Measurements from ENCODE around the gene MTERF4. TPM values are rescaled to one million over a fixed set of nuclear protein-coding genes. Genes with fewer than 3 reads are reported as not detected.

Gene MTERF4
- total and polyA plus RNA-seq, 11 donors = 16.4 to 29.1 (median 23.0) TPM

GRCh38 chr2:241146286-241146685 lies 44.2 kb upstream of the MTERF4 start:
- no peak for DNase-seq
- H3K36me3 ChIP-seq = no peaks in the 10 kb centered on the region
- no peak overlapping the region for H3K27ac ChIP-seq
- peaks cover 0 to 22% (median 10%) of the 10 kb centered on the region in 12 donors for H3K4me1 ChIP-seq
- 78 to 91% (median 80%) methylated on average over 4 of the region's 4 CpGs for WGBS, 4 donors
- no peak for TF ChIP-seq POLR2A (IDR thresholded peaks at IDR 0.05)
- TF ChIP-seq, protein P1, sequence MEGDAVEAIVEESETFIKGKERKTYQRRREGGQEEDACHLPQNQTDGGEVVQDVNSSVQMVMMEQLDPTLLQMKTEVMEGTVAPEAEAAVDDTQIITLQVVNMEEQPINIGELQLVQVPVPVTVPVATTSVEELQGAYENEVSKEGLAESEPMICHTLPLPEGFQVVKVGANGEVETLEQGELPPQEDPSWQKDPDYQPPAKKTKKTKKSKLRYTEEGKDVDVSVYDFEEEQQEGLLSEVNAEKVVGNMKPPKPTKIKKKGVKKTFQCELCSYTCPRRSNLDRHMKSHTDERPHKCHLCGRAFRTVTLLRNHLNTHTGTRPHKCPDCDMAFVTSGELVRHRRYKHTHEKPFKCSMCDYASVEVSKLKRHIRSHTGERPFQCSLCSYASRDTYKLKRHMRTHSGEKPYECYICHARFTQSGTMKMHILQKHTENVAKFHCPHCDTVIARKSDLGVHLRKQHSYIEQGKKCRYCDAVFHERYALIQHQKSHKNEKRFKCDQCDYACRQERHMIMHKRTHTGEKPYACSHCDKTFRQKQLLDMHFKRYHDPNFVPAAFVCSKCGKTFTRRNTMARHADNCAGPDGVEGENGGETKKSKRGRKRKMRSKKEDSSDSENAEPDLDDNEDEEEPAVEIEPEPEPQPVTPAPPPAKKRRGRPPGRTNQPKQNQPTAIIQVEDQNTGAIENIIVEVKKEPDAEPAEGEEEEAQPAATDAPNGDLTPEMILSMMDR (IDR thresholded peaks at IDR 0.05) = no peak
- no peak overlapping the region for H3K4me3 ChIP-seq
- no peaks in the 10 kb centered on the region for H3K9me3 ChIP-seq
- no peaks in the 10 kb centered on the region for H3K27me3 ChIP-seq
- intact Hi-C loops (cut with DNase I) = loop anchor here in 2 of 10 donors (5.0 kb wide), 1 partner anchor 39 kb away; no protein-coding TSS in a partner anchor
- no peak for ATAC-seq

- no peak overlapping the region for H3K4me3 ChIP-seq
- intact Hi-C loops (cut with DNase I) = no loop called here
- H3K9me3 ChIP-seq = no peaks in the 10 kb centered on the region
- H3K36me3 ChIP-seq = peaks cover 0 to 8% (median 0%) of the 10 kb centered on the region in 9 donors
- TF ChIP-seq, protein P1 (IDR thresholded peaks at IDR 0.05) = no peak
- no peak for TF ChIP-seq POLR2A (IDR thresholded peaks at IDR 0.05)
- H3K27ac ChIP-seq = no peak overlapping the region
- no peak for DNase-seq
- no peaks in the 10 kb centered on the region for H3K4me1 ChIP-seq
- WGBS, 4 donors = 90 to 94% (median 92%) methylated on average over 9 of the region's 9 CpGs
- no peaks in the 10 kb centered on the region for H3K27me3 ChIP-seq
- no peak for ATAC-seq
Observed at GRCh38 chr2:241142593-241142992, 40.5 kb upstream of the MTERF4 start.

DNA sequence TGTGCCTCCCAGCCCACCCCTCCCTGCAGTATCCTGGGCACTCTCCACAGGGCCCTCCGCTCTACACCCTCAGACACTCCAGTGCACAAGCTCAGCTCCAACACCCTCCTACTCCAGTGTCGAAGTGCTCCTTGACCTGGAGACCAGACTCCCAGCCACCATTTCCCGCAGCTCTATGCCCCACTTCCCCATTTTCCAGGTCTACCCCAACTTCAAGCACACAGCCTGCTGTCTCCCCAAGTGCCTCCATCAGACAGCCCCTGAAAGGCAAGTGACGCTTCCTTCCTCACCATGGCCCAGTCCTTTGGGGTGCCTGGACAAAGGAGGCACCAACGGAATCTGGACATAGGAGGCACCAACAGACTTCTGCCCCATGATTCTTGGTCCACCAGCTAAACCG lies 40.0 kb upstream of the MTERF4 start:
- Histone ChIP-seq H3K4me1 (no peaks in the 10 kb centered on the region), H3K4me3 (no peak overlapping the region), H3K9me3 (no peaks in the 10 kb centered on the region), H3K36me3 (peaks cover 0 to 9% (median 0%) of the 10 kb centered on the region in 9 donors), H3K27ac (no peak overlapping the region), H3K27me3 (no peaks in the 10 kb centered on the region)
- WGBS, 4 donors = 95 to 98% (median 96%) methylated on average over 6 of the region's 6 CpGs
- DNase-seq = no peak
- no peak for TF ChIP-seq POLR2A (IDR thresholded peaks at IDR 0.05)
- TF ChIP-seq, protein P1 (IDR thresholded peaks at IDR 0.05) = no peak
- no peak for ATAC-seq
- intact Hi-C loops (cut with DNase I) = no loop called here

DNA sequence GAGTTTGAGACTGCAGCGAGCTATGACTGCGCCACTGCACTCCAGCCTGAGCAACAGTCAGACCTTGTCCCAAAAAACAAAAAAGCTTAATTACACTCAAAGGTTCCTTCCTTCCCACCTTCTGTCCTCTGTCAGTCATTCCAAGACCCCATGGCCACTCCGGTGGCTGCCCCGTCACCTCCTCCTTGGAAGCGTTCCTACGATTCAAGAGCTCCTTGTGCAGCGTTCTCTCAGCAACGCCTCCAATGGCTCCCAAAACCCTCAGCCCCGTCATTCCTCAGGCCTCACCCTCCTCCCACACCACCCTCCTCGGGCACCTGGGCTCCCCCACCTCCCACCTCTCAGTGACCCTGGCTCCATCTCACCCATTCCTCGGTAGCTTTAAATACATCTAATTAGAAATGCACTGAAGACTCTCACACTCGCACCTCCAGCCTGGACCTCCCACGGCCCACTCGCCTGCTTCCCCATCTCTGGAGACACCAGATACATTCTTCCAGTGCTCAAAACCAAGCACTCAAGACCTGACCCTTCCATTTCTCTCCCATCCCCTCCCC lies 39.2 kb upstream of the MTERF4 start:
- DNase-seq = no peak
- Histone ChIP-seq H3K4me1 (no peaks in the 10 kb centered on the region), H3K4me3 (no peak overlapping the region), H3K27ac (no peak overlapping the region), H3K9me3 (no peaks in the 10 kb centered on the region), H3K36me3 (peaks cover 0 to 12% (median 0%) of the 10 kb centered on the region in 9 donors), H3K27me3 (no peaks in the 10 kb centered on the region)
- ATAC-seq = no peak
- intact Hi-C loops (cut with DNase I) = no loop called here
- WGBS, 4 donors = 95 to 97% (median 95%) methylated on average over 14 of the region's 14 CpGs
- TF ChIP-seq, protein P1 (IDR thresholded peaks at IDR 0.05) = no peak
- TF ChIP-seq POLR2A (IDR thresholded peaks at IDR 0.05) = no peak
